ENCODE results near the gene RALGPS1.

Gene RALGPS1

GRCh38 chr9:127113191-127113972, 198.8 kb downstream of the RALGPS1 start:
- no peak for DNase-seq (ENCODE audit: low read depth)
- H3K4me3 ChIP-seq (ENCODE audit: low read depth, low read length): no peak overlapping the region
- TF ChIP-seq POLR2A (IDR thresholded peaks at IDR 0.05; ENCODE audit: extremely low read depth, insufficient read length) (no peak), MYC (IDR thresholded peaks at IDR 0.05; ENCODE audit: low read depth, low read length) (no peak), MAX (IDR thresholded peaks at IDR 0.05; ENCODE audit: low read depth, low read length) (no peak)
- TF ChIP-seq, protein P1, sequence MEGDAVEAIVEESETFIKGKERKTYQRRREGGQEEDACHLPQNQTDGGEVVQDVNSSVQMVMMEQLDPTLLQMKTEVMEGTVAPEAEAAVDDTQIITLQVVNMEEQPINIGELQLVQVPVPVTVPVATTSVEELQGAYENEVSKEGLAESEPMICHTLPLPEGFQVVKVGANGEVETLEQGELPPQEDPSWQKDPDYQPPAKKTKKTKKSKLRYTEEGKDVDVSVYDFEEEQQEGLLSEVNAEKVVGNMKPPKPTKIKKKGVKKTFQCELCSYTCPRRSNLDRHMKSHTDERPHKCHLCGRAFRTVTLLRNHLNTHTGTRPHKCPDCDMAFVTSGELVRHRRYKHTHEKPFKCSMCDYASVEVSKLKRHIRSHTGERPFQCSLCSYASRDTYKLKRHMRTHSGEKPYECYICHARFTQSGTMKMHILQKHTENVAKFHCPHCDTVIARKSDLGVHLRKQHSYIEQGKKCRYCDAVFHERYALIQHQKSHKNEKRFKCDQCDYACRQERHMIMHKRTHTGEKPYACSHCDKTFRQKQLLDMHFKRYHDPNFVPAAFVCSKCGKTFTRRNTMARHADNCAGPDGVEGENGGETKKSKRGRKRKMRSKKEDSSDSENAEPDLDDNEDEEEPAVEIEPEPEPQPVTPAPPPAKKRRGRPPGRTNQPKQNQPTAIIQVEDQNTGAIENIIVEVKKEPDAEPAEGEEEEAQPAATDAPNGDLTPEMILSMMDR (IDR thresholded peaks at IDR 0.05; ENCODE audit: low read depth, low read length): no peak

DNA sequence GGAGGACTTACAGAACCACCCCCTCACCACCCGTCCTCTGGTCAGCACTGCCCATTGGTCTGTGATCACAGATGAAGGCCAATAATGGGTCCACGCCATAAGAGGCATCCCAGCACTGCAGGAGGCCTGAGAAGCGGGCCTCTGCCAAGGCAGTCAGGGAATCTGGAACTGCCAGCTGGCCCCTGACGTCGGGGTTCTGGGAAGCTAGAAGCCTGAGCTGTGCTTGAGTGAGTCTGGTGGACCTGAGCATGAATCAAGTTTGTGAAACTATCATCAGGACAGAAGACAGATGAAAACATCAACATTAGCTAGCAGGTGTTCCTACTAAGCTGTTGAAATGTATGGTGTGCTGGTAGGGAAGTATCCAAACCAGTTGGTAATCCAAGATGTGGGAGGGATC, 200.0 kb downstream of the RALGPS1 start:
- H3K4me3 ChIP-seq (ENCODE audit: low read depth, low read length): no peak overlapping the region
- TF ChIP-seq MAX (IDR thresholded peaks at IDR 0.05; ENCODE audit: low read depth, low read length): no peak
- TF ChIP-seq MYC (IDR thresholded peaks at IDR 0.05; ENCODE audit: low read depth, low read length): no peak
- TF ChIP-seq, protein P1 (IDR thresholded peaks at IDR 0.05; ENCODE audit: low read depth, low read length): no peak
- TF ChIP-seq POLR2A (IDR thresholded peaks at IDR 0.05; ENCODE audit: extremely low read depth, insufficient read length): no peak
- DNase-seq (ENCODE audit: low read depth): no peak

DNA sequence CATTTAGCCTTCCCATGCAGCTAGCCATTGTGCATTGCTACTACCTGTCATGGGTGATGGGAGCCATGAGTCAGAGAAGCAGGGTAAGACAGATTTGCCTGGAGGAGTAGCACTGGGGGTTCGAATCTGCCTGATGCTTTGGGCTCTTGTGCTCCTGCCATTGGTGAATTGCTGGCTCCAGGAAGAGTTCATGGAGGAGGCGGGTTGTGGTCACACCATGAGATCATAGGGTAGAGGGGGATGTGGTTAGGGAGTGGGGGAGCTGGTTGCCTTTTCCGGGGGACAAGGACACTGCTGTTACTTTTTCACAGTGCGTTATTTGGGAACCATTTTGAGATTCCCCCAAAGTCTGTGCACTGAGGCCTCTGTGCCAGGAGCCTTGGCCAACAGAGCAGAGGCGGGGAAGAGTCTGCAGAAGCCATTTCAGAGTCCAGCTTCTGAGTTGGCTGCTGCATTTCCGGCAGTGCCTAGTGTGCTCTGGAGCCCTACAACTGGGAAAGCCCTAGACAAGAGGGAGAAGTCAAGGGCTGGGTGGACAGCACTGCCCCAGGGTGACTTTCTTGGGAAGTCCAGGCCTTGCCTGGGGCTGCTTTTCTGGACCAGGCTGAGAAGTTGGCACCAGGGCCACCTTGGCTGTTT, 201.6 kb downstream of the RALGPS1 start:
- TF ChIP-seq, protein P1 (IDR thresholded peaks at IDR 0.05; ENCODE audit: low read depth, low read length): no peak
- TF ChIP-seq MYC (IDR thresholded peaks at IDR 0.05; ENCODE audit: low read depth, low read length) (no peak), POLR2A (IDR thresholded peaks at IDR 0.05; ENCODE audit: extremely low read depth, insufficient read length) (no peak), MAX (IDR thresholded peaks at IDR 0.05; ENCODE audit: low read depth, low read length) (no peak)
- DNase-seq (ENCODE audit: low read depth): peak; percentile 88
- H3K4me3 ChIP-seq (ENCODE audit: low read depth, low read length): no peak overlapping the region

DNA sequence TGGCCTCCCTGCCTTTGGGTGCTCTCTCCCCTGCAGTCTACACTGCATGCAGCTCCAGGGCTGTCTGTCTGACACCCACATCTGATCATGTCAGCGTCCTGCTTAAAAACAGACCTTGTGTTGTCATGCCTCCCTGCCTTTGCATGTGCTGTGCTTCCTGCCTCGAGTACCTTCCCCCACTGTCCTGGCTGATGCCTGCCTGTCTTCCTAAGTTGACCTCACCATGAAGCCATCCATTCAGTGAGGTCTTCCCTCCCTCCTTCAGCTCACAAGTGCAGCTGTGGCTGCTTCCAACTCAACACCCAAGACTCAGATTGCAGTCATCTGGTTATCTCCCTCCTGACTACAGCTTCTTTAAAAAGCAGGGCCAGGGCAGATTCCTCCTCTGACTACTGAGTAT, 202.4 kb downstream of the RALGPS1 start:
- DNase-seq (ENCODE audit: low read depth): peak; percentile 56

GRCh38 chr9:127117801-127118200, 203.2 kb downstream of the RALGPS1 start:
- TF ChIP-seq POLR2A (IDR thresholded peaks at IDR 0.05; ENCODE audit: extremely low read depth, insufficient read length): no peak
- TF ChIP-seq MAX (IDR thresholded peaks at IDR 0.05; ENCODE audit: low read depth, low read length): no peak
- TF ChIP-seq, protein P1 (IDR thresholded peaks at IDR 0.05; ENCODE audit: low read depth, low read length): no peak
- no peak for TF ChIP-seq MYC (IDR thresholded peaks at IDR 0.05; ENCODE audit: low read depth, low read length)
- no peak overlapping the region for H3K4me3 ChIP-seq (ENCODE audit: low read depth, low read length)
- DNase-seq (ENCODE audit: low read depth): no peak

More for the DNA sequence above, 202.4 kb downstream of the RALGPS1 start:
- no peak overlapping the region for H3K4me3 ChIP-seq (ENCODE audit: low read depth, low read length)
- TF ChIP-seq MYC (IDR thresholded peaks at IDR 0.05; ENCODE audit: low read depth, low read length): no peak
- peak; percentile 30; the same call in 1 of the 2 replicates for TF ChIP-seq MAX (IDR thresholded peaks at IDR 0.05; ENCODE audit: low read depth, low read length)
- no peak for TF ChIP-seq POLR2A (IDR thresholded peaks at IDR 0.05; ENCODE audit: extremely low read depth, insufficient read length)
